Kasumi-1 (cell line): Measurements from ENCODE around the gene DENND10.
"Not testable (repeated sequence)": the region's sequence is repeated elsewhere in the genome, so short reads cannot be mapped to it uniquely, and the experiment has no call there.

Source experiments
- DNase-seq, 2 experiments: peaks; one replicate each; lab custom pipeline; 2025; lab: John Stamatoyannopoulos, UW

The DENND10 gene

GRCh38 chr10:119166564-119166963 lies 62.7 kb downstream of the DENND10 start:
- peak; percentile 50 to 54 for DNase-seq

DNA sequence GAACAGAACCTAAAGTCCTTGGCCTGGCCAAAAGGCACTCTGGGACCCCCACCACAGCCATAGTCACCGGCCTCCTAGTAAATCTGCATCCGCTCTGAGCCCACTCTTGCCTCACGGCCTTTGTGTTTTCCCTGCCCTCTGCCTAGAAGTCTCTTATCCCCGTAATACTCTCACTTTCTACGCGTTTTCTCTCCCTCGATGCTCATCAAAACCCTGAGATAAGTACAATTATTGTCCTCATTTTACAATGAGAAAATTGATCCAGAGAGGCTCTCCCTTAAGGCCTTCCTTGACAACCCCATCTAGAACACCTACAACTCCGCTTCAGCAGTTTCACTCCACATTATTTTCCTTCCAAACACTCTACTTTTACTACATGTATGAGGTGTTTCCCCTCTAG lies 63.1 kb downstream of the DENND10 start:
- no peak for DNase-seq

DNA sequence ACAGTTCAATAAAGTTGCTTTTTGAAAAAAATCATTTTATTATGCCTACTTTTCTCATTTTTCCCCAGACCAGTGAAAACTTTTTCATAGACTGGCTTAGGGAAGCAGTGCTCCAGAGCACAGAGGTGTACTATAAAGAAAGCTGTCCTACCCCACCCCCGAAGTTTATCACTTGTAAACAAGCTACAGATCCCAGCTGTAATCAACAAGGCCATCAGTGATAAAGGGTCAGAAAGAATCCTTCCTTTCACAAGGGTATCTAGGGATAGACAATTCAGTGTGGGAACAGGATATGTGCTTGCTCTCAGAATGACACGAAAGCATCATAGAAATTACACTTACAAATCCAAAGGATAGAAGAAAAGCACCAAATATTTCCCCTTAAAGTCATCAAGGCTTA lies 70.2 kb downstream of the DENND10 start:
- DNase-seq = no peak

GRCh38 chr10:119176166-119176565 lies 72.3 kb downstream of the DENND10 start:
- DNase-seq = no peak

DNA sequence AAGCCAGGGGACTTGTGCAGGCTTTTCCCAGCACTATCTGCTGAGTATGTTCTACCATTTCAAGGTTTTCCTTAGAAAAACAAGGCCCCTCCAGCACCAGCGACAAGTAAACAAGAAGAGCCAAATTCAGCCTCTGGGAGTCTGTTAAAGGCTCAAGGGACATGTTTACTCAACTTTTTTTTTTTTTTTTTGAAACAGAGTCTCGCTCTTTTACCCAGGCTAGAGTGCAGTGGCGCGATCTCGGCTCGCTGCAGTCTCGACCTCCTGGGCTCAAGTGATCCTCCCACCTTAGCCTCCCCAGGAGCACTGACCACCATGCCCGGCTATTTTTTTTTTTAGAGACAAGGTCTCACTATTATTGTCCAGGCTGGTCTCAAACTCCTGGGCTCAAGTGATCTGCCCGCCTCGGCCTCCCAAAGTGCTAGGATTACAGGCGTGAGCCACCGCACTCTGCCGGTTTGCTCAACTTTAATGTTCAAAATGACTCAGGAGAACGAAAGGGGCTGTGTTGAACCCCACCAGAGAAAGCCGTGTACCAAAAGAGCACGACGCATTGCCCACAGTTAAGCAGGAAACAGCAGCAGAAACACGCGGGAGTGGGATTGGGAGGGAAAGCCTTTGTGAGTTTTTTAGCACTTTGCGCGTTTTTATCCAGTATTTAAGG lies 73.9 kb downstream of the DENND10 start:
- no peak for DNase-seq

DNA sequence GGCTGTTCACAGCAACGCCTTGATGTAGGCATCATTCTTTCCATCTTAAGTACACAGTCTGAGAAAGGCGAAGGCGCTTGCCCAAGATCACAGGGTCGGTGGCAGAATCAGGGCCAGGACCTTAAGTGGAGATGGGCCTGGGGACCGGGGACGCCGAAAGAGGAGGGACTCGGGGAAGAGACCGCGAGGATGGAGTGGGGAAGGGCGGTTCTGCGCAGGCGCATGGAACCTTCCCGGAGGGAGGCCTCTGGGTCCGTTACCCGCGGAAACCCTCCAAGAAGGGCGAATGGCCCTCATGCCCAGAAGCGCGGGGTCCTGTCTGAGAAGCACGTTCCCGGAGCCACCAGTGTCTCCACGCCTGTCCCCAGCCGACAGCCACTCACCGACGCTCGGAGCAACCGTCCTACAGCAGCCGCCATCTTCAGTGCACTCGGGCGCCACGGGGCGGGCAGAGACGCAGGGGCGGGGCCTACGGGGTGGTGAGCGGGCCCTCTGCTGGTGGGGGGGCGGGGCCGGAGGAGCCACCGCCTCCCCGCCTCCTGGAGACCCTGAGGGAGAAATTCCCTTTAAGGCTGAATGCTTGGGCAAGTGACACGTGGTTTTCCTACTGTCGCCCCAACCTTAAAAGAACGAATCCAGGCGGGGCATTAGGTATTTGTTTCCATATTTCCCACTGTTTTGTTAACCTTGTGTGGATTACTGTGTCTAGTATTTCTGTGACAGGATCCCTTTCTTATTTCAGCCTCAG lies 74.6 kb downstream of the DENND10 start, which contains the start of gene PRDX3:
Gene PRDX3, minus strand, starts transcription at position 441 of the 748 bp plus-strand sequence. Its CDS starts 22 bp downstream, at position 419.
- peak; percentile 94 to 98 for DNase-seq

- DNase-seq = not testable (repeated sequence)
Observed at GRCh38 chr10:119180850-119181400, 77.0 kb downstream of the DENND10 start.

- no peak for DNase-seq
Observed at GRCh38 chr10:119183664-119184412, 79.9 kb downstream of the DENND10 start.
